GM19324 (cell line): ENCODE data around the gene RNF20.
"Not testable (repeated sequence)": the region's sequence is repeated elsewhere in the genome, so short reads cannot be mapped to it uniquely, and the experiment has no call there.

Experiments used
- ATAC-seq: cut with Tn5 transposase; IDR thresholded peaks from one replicate; pipeline ENCODE4 v1.9.1; 2021; ENCODE audit warnings: mild to moderate bottlenecking, moderate library complexity; ENCODE audit not compliant: unreplicated experiment, low FRiP score

RNF20 gene, protein sequence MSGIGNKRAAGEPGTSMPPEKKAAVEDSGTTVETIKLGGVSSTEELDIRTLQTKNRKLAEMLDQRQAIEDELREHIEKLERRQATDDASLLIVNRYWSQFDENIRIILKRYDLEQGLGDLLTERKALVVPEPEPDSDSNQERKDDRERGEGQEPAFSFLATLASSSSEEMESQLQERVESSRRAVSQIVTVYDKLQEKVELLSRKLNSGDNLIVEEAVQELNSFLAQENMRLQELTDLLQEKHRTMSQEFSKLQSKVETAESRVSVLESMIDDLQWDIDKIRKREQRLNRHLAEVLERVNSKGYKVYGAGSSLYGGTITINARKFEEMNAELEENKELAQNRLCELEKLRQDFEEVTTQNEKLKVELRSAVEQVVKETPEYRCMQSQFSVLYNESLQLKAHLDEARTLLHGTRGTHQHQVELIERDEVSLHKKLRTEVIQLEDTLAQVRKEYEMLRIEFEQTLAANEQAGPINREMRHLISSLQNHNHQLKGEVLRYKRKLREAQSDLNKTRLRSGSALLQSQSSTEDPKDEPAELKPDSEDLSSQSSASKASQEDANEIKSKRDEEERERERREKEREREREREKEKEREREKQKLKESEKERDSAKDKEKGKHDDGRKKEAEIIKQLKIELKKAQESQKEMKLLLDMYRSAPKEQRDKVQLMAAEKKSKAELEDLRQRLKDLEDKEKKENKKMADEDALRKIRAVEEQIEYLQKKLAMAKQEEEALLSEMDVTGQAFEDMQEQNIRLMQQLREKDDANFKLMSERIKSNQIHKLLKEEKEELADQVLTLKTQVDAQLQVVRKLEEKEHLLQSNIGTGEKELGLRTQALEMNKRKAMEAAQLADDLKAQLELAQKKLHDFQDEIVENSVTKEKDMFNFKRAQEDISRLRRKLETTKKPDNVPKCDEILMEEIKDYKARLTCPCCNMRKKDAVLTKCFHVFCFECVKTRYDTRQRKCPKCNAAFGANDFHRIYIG

GRCh38 chr9:101533334-101534204 lies at the start of gene RNF20:
Gene RNF20 (plus strand): TSS chr9:101533853. CDS start chr9:101535424, 1,571 bp downstream.
- peak; percentile 99 for ATAC-seq

GRCh38 chr9:101484046-101484445 lies 49.6 kb upstream of the RNF20 start:
- ATAC-seq, result no peak

GRCh38 chr9:101485924-101486692 lies 47.5 kb upstream of the RNF20 start:
- no peak for ATAC-seq

GRCh38 chr9:101486693-101487442 lies 46.8 kb upstream of the RNF20 start:
- ATAC-seq, result no peak

DNA sequence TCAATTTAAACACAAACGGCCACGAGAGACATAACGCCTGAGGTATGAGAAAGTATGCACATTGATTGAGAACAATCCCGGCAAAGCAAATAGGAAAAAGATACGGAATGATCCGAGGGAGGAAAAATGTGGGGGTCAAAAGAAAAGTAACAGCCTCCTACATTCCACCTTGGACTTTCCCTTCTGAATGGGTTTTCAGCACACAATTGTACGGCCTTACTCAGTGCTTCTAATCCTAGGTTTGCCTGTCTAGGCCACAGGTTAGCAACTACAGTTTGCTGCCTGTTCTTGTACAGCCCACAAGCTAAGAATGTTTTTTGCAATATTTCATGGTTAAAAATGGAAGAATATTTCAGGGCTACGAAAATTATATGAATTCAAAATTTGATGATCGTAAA lies 46.2 kb upstream of the RNF20 start:
- no peak for ATAC-seq

DNA sequence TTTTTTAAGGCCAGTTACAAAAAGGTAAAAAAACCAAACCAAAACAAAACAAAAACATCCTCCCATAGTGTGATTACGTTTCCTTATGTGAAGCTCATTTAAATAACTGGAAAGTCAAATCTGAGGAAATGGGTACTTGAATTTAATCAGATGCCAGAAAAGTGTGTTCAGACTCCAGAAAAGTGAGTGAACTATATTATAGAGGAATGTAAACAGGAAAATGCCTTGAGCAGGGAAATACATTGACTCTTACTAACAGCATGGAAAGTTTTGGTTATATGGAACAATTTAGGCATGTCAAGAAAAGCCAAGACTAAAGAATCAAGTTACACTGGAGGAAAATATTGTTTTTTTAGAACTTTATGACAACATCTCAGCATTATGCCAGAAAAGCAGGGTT lies 37.8 kb upstream of the RNF20 start:
- no peak for ATAC-seq

DNA sequence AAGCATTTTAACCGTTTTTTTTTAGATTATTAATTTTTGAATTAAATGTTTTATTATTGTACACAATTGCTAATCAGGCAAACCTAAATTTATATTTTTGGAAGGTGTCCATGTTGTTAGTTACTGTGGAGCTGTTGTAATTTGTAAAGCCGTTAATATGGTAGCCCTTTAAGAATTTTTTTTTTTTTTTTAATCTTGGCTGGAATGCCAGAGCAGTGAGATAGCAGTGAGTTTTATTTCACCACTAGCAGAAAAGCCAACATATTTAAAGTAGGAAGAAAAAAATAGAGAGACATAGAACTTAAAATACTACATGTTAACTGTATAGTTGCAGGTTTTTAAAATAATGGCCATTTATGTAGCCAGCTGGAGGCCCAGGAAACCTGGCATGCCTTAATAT lies 35.3 kb upstream of the RNF20 start:
- ATAC-seq, result no peak

DNA sequence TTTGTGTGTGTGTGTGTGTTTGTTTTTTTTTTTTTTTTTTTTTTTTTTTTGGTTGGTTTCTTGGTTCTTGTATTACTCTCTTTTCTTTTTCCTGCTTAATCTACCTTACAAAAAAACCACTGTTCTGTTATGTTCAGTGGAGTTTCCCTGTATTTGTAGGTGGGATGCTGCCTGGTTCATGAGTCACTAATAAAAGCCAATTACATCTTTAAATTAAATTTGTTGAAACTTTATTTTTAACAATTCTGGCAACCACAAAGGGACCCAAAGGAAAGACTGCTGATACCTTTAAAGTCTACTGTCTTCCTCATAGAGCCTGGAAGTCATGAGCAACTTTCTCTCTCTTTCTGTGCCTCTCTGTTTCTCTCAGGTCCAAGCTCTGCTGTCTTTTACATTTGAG lies 29.5 kb upstream of the RNF20 start:
- ATAC-seq, result no peak

GRCh38 chr9:101508211-101508610 lies 25.4 kb upstream of the RNF20 start:
- no peak for ATAC-seq

DNA sequence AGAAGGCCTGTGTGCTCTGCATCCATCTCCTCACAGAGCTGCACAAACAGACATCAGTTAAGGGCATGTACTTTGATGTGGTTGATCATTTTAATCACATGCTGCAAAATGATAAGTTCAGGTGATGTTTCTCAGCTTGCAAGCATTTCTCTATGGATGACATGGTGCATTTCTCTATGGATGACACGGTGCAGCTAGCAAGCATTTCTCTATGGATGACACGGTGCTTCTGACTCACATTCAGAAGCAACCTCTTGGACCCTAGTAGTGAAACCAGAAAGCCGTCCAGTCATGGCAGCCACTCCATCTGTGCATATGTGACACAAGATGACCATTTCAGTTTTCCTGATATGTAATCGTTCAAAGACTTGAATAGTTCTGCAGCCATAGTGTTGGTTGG lies 24.1 kb upstream of the RNF20 start:
- no peak for ATAC-seq

- ATAC-seq, result no peak
These were observed 23.2 kb upstream of the RNF20 start for GRCh38 chr9:101510459-101510858.

DNA sequence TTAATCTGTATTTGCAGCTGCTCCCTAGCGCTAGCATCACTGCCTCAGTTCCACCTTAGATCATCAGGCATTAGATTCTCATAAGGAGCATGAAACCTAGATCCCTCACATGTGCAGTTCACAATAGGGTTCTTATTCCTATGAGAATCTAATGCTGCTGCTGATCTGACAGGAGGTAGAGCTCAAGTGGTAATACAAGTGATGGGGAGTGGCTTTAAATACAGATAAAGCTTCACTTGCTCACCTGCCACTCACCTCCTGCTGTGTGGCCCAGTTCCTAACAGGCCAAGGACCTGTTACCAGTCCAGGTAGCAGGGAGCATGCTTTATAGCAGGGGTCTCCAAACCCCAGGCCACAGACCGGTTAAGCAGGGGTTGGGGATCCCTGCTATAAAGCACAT lies 22.6 kb upstream of the RNF20 start:
- no peak for ATAC-seq

GRCh38 chr9:101512116-101512515 lies 21.5 kb upstream of the RNF20 start:
- no peak for ATAC-seq

DNA sequence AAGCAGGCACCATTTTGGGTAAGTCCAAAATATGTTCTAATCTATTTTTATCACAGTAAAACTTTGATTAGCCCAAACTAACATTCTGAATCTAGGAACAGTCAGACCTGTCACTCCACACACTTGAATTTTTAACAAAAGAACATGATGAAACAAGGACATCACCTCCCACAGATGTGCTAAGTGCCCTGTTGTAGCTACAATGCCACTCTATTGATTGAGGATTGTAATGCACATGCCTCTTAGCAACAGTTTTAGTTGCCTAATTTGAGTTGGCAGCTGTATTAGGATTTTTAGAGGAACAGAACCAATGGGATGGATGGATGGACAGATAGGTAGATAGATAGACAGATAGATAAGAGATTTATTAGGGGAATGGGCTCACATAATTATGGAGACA lies 20.3 kb upstream of the RNF20 start:
- ATAC-seq, result no peak

GRCh38 chr9:101514071-101514470 lies 19.6 kb upstream of the RNF20 start:
- ATAC-seq, result no peak

- no peak for ATAC-seq
These were observed 17.0 kb upstream of the RNF20 start for GRCh38 chr9:101516655-101517054.

DNA sequence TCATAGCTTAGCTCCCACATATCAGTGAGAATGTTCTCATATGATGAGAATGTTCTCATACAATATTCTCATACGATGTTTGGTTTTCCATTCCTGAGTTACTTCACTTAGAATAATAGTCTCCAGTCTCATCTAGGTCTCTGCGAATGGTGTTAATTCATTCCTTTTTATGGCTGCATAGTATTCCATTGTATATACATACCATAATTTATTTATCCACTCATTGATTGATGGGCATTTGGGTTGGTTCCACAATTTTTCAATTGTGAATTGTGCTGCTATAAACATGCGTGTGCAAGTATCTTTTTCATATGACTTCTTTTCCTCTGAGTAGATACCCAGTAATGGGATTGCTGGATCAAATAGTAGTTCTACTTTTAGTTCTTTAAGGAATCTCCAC lies 15.2 kb upstream of the RNF20 start:
- ATAC-seq, result not testable (repeated sequence)

DNA sequence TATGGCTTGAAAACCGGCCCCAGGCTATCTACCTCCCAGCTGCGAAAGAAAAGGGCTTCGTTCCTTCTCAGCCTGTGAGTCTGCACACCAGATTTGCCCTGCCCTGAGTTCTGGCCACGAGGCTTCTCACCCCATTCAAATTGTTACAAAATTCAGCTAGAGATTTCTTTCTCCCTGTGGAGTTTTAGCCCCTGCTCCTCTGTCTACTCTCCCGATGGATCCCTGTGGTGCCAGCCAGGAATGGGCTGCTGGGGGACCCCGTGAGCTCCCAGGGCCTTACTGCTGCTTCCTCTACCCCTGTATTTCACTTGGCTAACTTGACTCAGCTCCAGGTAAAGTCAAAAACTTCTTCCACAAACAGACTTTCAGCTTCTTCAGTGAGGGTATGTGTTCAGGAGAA lies 9.3 kb upstream of the RNF20 start:
- ATAC-seq, result no peak

GRCh38 chr9:101527066-101527465 lies 6.6 kb upstream of the RNF20 start:
- no peak for ATAC-seq
